GM19324 (cell line): ENCODE results near the gene MAGIX.

ENCODE experiments used
- ATAC-seq: cut with Tn5 transposase; IDR thresholded peaks from one replicate; pipeline ENCODE4 v1.9.1; 2021; ENCODE audit warnings: mild to moderate bottlenecking, moderate library complexity; ENCODE audit not compliant: unreplicated experiment, low FRiP score

The MAGIX gene

GRCh38 chrX:49203536-49203935 lies 41.0 kb downstream of the MAGIX start:
- no peak for ATAC-seq

- no peak for ATAC-seq
Observed at GRCh38 chrX:49204017-49204416, 41.5 kb downstream of the MAGIX start.

- no peak for ATAC-seq
Observed at GRCh38 chrX:49204709-49205108, 42.2 kb downstream of the MAGIX start.

- no peak for ATAC-seq
Observed at GRCh38 chrX:49205443-49205842, 42.9 kb downstream of the MAGIX start.

DNA sequence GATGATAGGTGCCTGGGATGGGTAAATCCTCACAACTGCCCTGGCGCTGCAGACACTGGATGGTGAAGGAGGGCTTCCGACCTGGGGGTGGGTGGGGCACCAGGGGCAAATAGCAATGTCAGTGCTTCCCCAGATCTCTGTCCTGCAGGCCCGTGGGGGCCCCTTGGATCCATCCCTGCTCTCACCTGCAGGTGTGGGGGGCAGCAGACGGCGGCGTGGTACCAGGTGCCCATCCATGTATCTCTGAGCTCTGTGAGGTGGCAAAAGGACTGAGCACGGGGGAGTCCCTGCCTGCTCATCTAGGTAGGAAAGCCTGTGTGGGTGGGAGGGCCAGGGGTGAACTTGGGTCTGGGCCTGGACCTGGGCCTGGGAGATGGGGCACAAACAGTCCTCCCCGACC lies 44.0 kb downstream of the MAGIX start:
- no peak for ATAC-seq

DNA sequence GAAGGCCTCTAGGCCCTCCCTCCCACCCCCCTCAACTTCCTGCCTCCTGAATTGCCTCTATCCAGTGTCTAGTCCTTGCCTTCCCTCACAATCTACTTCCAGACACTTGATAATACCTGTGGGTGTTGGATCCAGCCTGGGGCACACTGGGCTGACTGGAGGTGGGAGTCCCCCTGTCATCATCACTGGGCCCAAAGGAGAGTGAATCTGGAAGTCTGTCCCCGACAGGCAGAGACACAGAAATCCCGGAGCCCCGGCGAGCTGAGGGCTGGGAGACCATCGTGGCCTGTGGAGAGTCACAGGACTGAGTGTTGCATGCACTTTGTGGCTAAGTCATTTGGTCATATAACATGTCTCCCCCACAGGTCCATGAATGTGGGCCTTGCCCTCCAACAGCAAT lies 45.8 kb downstream of the MAGIX start:
- no peak for ATAC-seq

DNA sequence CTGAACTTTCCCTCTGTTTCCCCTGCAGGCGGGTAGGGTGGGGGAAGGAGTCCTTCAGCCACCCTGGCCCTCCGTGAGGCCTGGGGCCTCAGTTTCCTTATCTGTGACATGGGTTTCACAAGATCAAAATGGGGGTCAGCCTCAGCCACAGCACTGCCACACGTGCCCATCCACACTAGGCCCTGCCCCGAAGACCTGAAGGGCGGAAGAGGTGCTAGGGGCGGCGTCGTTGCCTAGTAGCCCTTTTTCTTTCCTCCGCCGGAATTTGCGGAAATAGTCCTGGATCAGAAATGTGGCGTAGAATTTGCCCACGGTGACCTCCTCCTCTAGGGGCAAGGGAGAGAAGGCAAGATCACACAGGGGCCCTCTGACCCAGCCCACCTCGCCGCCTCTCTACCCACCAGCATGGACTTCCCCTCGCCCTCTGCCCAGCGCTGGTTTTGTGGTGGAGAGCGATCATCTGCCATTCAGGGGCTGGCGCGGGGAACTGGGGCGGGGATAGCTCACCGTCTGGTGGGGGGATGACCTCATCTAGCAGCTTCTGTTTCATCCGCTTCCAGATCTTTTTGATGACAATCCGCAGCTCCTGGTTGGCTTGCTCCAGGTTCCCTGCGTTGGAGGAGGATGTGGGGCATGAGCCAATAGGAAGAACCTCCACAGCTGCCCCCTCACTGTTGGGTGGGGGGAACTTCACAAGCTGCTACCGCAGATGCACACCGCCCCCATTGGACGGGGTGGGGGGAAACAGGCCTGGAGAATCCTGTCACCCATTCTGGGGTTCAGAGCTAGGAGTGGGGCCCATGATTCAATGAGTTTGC lies 47.1 kb downstream of the MAGIX start:
- no peak for ATAC-seq

DNA sequence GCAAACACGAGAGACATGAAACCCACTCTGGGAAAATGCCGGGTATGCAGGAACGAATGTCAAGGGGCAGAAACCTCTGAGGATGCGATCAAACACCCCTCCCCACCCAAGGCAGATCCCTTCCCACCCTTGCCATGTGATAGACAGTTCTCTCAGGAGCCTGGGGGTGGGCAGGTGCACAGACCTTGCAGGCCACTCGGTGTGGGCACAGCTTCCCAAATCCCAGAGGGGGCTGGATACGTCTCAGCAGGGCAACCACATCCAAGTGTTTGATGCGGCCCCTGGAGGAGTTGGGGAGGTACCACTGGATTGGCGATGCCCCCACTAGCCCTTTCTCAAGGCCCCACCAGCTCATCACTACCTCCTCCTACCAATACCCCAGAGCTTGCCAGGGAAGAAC lies 47.8 kb downstream of the MAGIX start:
- no peak for ATAC-seq

DNA sequence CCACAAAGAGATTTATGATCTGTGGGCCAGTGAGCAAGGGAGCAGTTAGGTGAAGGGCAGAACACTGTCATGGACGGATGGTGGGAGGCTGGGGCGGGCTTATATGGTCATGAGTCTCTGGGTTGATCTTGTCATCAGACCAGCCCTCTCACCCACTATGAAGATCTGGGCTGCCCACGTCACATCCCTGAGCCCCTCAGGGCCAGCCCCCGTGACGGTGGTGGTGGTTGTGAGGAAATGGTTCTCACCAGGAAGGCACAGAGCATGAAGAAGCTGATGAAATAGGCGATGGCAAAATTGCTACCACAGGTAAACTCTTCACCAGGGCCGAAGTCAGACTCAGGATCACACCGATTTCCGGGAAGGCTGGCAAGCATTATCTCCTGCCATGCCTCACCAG lies 48.5 kb downstream of the MAGIX start:
- ATAC-seq, result no peak

GRCh38 chrX:49212209-49212608 lies 49.7 kb downstream of the MAGIX start:
- ATAC-seq, result no peak

DNA sequence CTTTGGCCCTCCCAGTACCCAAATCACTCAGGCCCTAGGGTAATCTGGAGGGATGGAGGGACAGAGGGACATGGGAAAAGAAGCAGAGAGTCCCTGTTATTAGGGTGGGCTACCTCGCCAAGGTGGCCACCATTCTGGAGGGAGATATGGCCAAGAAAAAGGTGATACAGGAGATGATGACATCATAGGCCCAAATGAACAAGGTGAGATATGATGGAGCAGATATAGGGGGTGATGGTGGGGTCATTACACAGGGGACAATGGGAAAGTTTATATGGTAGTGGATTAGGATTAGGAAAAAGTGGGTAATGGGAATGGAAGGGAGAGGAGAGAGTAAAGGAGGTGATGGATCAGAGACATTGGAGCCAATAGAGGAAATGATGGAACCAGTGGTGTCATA lies 50.3 kb downstream of the MAGIX start:
- no peak for ATAC-seq

- ATAC-seq, result no peak
Observed at GRCh38 chrX:49214416-49214815, 51.9 kb downstream of the MAGIX start.

DNA sequence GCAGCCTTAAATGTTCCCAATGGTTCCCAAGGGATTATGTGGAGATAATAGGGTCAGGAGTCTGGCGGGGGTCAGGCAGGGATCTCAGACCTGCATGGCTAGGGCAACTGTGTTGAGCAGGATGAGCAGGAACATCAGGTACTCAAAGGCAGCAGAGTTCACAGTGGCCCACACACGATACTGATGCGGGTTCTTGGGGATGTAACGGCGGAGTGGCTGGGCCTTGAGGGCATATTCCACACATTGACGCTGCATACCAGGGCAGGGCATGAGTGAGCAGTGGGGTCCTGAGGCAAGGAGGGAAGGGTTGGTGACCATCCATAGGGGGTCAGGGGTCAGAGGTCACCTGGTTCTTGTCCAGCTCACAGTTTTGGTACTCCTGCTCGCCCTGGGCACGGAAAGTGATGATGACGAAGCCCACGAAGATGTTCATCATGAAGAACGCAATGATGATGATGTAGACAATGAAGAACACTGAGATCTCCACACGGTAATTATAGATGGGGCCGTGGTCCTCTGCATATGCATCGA lies 52.5 kb downstream of the MAGIX start:
- no peak for ATAC-seq
